HG02759 (cell line): ENCODE results near the gene TMCO6.

Source experiments
- ATAC-seq: cut with Tn5 transposase; IDR thresholded peaks from one replicate; pipeline ENCODE4 v1.9.1; 2021; ENCODE audit warnings: mild to moderate bottlenecking, moderate library complexity; ENCODE audit not compliant: unreplicated experiment

TMCO6 gene

GRCh38 chr5:140672455-140673186 is 33.4 kb downstream of the TMCO6 start:
- ATAC-seq: no peak

GRCh38 chr5:140673187-140673976 is 34.1 kb downstream of the TMCO6 start, which contains the start of gene DND1:
Gene DND1 (minus strand): TSS chr5:140673576. CDS start chr5:140673542, 34 bp downstream.
- ATAC-seq: no peak

- ATAC-seq: no peak
Measured at GRCh38 chr5:140674211-140674610, 35.0 kb downstream of the TMCO6 start.

- no peak for ATAC-seq
Measured at GRCh38 chr5:140674629-140675028, 35.4 kb downstream of the TMCO6 start.

- ATAC-seq: no peak
Measured at GRCh38 chr5:140677947-140678346, 38.7 kb downstream of the TMCO6 start.

GRCh38 chr5:140678993-140679392 is 39.7 kb downstream of the TMCO6 start:
- no peak for ATAC-seq

GRCh38 chr5:140690376-140690932 is 51.2 kb downstream of the TMCO6 start:
- ATAC-seq: no peak

- peak; percentile 98 for ATAC-seq
Measured at GRCh38 chr5:140690941-140691924, 52.0 kb downstream of the TMCO6 start, which contains the start of the genes HARS1 and HARS2. Gene HARS1 (minus strand): TSS chr5:140691370. CDS start chr5:140691304, 66 bp downstream. Gene HARS2 (plus strand): TSS chr5:140691455. CDS start chr5:140691649, 194 bp downstream.

GRCh38 chr5:140694276-140694675 is 55.0 kb downstream of the TMCO6 start:
- no peak for ATAC-seq
